A549 (cell line): ENCODE results near the gene MTRR. TPM values are rescaled to one million over a fixed set of nuclear protein-coding genes. Genes with fewer than 3 reads are reported as not detected.

Source experiments
- ATAC-seq, 2 experiments: fragments of 200-7000 bp in 1 of 2; fragments of >200 bp in 1 of 2; cut with Nextera tagmentation in 1 of 2; cut with Tn5 transposase in 1 of 2; 3 replicates each; pipeline versions ENCODE4 v1.8.0 to v1.9.1; 2018 to 2020; ENCODE audit warnings: mild to moderate bottlenecking in 1 of 2, moderate library complexity in 1 of 2
- CTCF ChIA-PET: fragments of 300-600 bp; sonication (Branson Sonifier 250); formaldehyde crosslinking; extraction: SDS; loops from one replicate; lab custom pipeline; 2021; ENCODE audit warnings: antibody characterized with exemption, inconsistent platforms; lab: Yijun Ruan, JAX
- POLR2A ChIA-PET: fragments of 350-600 bp; formaldehyde crosslinking; extraction: SDS; loops from one replicate; lab custom pipeline; 2021; ENCODE audit warnings: antibody characterized with exemption, inconsistent platforms; lab: Yijun Ruan, JAX
- DNase-seq, 2 experiments: peaks; one replicate each; pipeline versions ENCODE4 v3.0.0 to v3.0.0-alpha.2; 2011 to 2016; ENCODE audit warnings: low read depth in 1 of 2, low spot score in 1 of 2
- FAIRE-seq: peaks from 2 replicates; lab custom pipeline; 2011; peaks lifted over from hg19 to GRCh38; lab: Jason Lieb, UNC
- H3K27ac ChIP-seq, 2 experiments: fragments of >200 bp; sonication (Bioruptor Twin); formaldehyde crosslinking; 3 replicates each; pipeline ENCODE4 v1.5.1; 2016 to 2017
- H3K4me1 ChIP-seq: fragments of >200 bp; sonication (Bioruptor Twin); formaldehyde crosslinking; 3 replicates; pipeline ENCODE4 v1.6.1; 2016
- H3K4me2 ChIP-seq: fragments of >200 bp; sonication (Bioruptor Twin); formaldehyde crosslinking; 3 replicates; pipeline ENCODE4 v1.6.1; 2016
- H3K4me3 ChIP-seq: fragments of >200 bp; sonication (Bioruptor Twin); formaldehyde crosslinking; 3 replicates; pipeline ENCODE4 v1.5.1; 2016
- H3K9me3 ChIP-seq: fragments of >200 bp; sonication (Bioruptor Twin); formaldehyde crosslinking; 3 replicates; pipeline ENCODE4 v1.6.1; 2016
- EP300 ChIP-seq, 2 experiments: fragments of >200 bp; sonication (Bioruptor Twin); formaldehyde crosslinking; IDR thresholded peaks; 2 replicates in 1 of 2; 3 replicates in 1 of 2; pipeline ENCODE4 v1.6.1; 2016 to 2017
- FOSB ChIP-seq: fragments of 250-450 bp; sonication (Bioruptor Pico); IDR thresholded peaks from 2 replicates; pipeline ENCODE4 v1.5.0; 2020; ENCODE audit warnings: mild to moderate bottlenecking, moderate library complexity
- HOXB13 ChIP-seq: fragments of 250-450 bp; sonication (Bioruptor Pico); IDR thresholded peaks from 2 replicates; pipeline ENCODE4 v1.5.0; 2020; ENCODE audit warnings: low read depth, mild to moderate bottlenecking, moderate library complexity
- KDM1A ChIP-seq: fragments of 200-600 bp; sonication (generic); IDR thresholded peaks from 2 replicates; pipeline ENCODE4 v1.6.1; 2016; ENCODE audit warnings: low read depth, mild to moderate bottlenecking
- MAFK ChIP-seq: fragments of 450-650 bp; IDR thresholded peaks from 2 replicates; pipeline ENCODE4 v1.6.1; 2014; ENCODE audit not compliant: partially characterized antibody
- MAZ ChIP-seq: fragments of 150-350 bp; IDR thresholded peaks from 2 replicates; pipeline ENCODE4 v1.6.1; 2014; ENCODE audit warnings: antibody characterized with exemption, low read depth, low read length, borderline replicate concordance
- NFE2L2 ChIP-seq: fragments of 150-350 bp; conservative IDR thresholded peaks from 2 replicates; pipeline ENCODE4 v1.6.1; 2014; ENCODE audit warnings: low read length
- NPAS2 ChIP-seq: fragments of 250-450 bp; sonication (Bioruptor Pico); IDR thresholded peaks from 2 replicates; pipeline ENCODE4 v1.8.0; 2022; ENCODE audit warnings: mild to moderate bottlenecking, moderate library complexity, borderline replicate concordance
- PHF8 ChIP-seq: fragments of 200-600 bp; sonication (generic); IDR thresholded peaks from 2 replicates; pipeline ENCODE4 v1.6.1; 2016; ENCODE audit warnings: low read depth, mild to moderate bottlenecking, antibody characterized with exemption, moderate library complexity, borderline replicate concordance
- RFX5 ChIP-seq: fragments of 450-650 bp; IDR thresholded peaks from 2 replicates; pipeline ENCODE4 v1.7.1; 2014; ENCODE audit warnings: antibody characterized with exemption, mild to moderate bottlenecking, moderate library complexity
- ZFP36 ChIP-seq: fragments of 450-650 bp; IDR thresholded peaks from 2 replicates; pipeline ENCODE4 v1.6.1; 2014; ENCODE audit warnings: borderline replicate concordance; ENCODE audit not compliant: partially characterized antibody
- ZSCAN20 ChIP-seq: fragments of 250-450 bp; sonication (Bioruptor Pico); IDR thresholded peaks from 2 replicates; pipeline ENCODE4 v1.8.0; 2022; ENCODE audit warnings: mild to moderate bottlenecking, moderate library complexity
- WGBS: methylation state at CpG from one replicate; pipeline ENCODE4 v1.1.6; 2017; ENCODE audit errors: missing lambda C conversion rate; 5-methylcytosine and 5-hydroxymethylcytosine counted together
- polyA plus RNA-seq, 4 experiments: library from polyadenylated mRNA; depleted of rRNA in 3 of 4; stranded (reverse); fragments of >200 nt; fragmentation: RNase III in 1 of 4; extraction: RNeasy Plus Mini Kit Qiagen cat#74134 plus additional on column Dnase treatment in 1 of 4; gene quantifications; 2 replicates in 3 of 4; 3 replicates in 1 of 4; pipeline ENCODE4 v1.2.3, GENCODE V29; 2011 to 2017
- TF ChIP-seq, protein P1 (sequence below): fragments of >200 bp; sonication (Bioruptor Twin); formaldehyde crosslinking; IDR thresholded peaks from 3 replicates; pipeline ENCODE4 v1.6.1; 2016
- TF ChIP-seq, protein P2 (sequence below): fragments of >200 bp; sonication (Bioruptor Twin); formaldehyde crosslinking; IDR thresholded peaks from 2 replicates; pipeline ENCODE4 v1.6.1; 2016
- TF ChIP-seq, protein P3 (sequence below): fragments of 250-450 bp; sonication (Bioruptor Pico); IDR thresholded peaks from 2 replicates; pipeline ENCODE4 v1.5.0; 2020; ENCODE audit warnings: low read depth, mild to moderate bottlenecking, moderate library complexity
- TF ChIP-seq, protein P4 (sequence below): fragments of >200 bp; sonication (Bioruptor Twin); formaldehyde crosslinking; IDR thresholded peaks from 3 replicates; pipeline ENCODE4 v1.5.1; 2016
- TF ChIP-seq, protein P5 (sequence below): fragments of 450-650 bp; IDR thresholded peaks from 2 replicates; pipeline ENCODE4 v1.6.1; 2014; ENCODE audit warnings: antibody characterized with exemption

The MTRR gene
- polyA plus RNA-seq, 2 of the 4 experiments (the other 2 are of a cell fraction): 44.1 to 86.3 TPM

DNA sequence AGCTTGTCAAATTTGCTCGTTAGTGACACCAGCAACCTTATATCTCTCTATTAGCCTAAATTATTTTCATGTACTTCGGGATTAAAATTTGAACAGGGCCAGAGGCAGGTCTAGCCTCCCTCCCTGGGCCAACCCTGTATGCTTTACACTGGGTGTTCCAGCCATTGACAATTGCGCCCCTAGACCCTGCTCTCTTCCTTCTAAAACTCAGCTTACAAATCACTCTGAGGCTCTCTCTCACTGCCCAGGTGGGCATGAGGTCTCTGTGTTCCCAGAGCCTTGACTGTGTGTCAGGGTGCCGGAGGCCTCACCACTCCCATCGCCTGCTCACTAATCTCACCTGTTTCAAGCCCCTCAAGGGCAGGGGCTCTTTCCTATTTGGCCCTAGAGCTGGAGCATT is 11.6 kb upstream of the MTRR start:
- 75% methylated on average over 5 of the region's 5 CpGs for WGBS
- H3K4me2 ChIP-seq: no peak overlapping the region
- H3K27ac ChIP-seq: peak overlapping the region in 1 of 2 experiments; percentile 51; a peak in 2 of 6 replicates
- no peaks in the 10 kb centered on the region; the same call in 2 of the 3 replicates for H3K9me3 ChIP-seq
- ChIA-PET CTCF (interaction anchor here (0.6 to 1.5 kb wide), 4 partner anchors 8 to 220 kb away, joined by 3 to 6 read pairs (median 4); partner anchors contain the start of gene MTRR), POLR2A (interaction anchor here (1.5 kb wide), 1 partner anchor 12 kb away, joined by 8 read pairs; the partner anchor contains the start of genes FASTKD3 and MTRR)
- FAIRE-seq (no peak), ATAC-seq (peak in 1 of 2 experiments; percentile 49; a peak in 3 of 6 replicates), DNase-seq (no peak)
- TF ChIP-seq FOSB (CRISPR knock-in tag): no peak
- no peak for TF ChIP-seq KDM1A
- TF ChIP-seq, protein P1, sequence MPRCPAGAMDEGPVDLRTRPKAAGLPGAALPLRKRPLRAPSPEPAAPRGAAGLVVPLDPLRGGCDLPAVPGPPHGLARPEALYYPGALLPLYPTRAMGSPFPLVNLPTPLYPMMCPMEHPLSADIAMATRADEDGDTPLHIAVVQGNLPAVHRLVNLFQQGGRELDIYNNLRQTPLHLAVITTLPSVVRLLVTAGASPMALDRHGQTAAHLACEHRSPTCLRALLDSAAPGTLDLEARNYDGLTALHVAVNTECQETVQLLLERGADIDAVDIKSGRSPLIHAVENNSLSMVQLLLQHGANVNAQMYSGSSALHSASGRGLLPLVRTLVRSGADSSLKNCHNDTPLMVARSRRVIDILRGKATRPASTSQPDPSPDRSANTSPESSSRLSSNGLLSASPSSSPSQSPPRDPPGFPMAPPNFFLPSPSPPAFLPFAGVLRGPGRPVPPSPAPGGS: no peak
- no peak for TF ChIP-seq MAZ
- TF ChIP-seq, protein P2, sequence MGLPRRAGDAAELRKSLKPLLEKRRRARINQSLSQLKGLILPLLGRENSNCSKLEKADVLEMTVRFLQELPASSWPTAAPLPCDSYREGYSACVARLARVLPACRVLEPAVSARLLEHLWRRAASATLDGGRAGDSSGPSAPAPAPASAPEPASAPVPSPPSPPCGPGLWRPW: no peak
- TF ChIP-seq PHF8: no peak
- TF ChIP-seq, protein P3, sequence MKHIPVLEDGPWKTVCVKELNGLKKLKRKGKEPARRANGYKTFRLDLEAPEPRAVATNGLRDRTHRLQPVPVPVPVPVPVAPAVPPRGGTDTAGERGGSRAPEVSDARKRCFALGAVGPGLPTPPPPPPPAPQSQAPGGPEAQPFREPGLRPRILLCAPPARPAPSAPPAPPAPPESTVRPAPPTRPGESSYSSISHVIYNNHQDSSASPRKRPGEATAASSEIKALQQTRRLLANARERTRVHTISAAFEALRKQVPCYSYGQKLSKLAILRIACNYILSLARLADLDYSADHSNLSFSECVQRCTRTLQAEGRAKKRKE (CRISPR knock-in tag): no peak
- no peak for TF ChIP-seq EP300 (IDR thresholded peaks at IDR 0.05)
- no peak for TF ChIP-seq ZSCAN20
- TF ChIP-seq HOXB13 (CRISPR knock-in tag): no peak
- TF ChIP-seq ZFP36: no peak
- TF ChIP-seq, protein P4, sequence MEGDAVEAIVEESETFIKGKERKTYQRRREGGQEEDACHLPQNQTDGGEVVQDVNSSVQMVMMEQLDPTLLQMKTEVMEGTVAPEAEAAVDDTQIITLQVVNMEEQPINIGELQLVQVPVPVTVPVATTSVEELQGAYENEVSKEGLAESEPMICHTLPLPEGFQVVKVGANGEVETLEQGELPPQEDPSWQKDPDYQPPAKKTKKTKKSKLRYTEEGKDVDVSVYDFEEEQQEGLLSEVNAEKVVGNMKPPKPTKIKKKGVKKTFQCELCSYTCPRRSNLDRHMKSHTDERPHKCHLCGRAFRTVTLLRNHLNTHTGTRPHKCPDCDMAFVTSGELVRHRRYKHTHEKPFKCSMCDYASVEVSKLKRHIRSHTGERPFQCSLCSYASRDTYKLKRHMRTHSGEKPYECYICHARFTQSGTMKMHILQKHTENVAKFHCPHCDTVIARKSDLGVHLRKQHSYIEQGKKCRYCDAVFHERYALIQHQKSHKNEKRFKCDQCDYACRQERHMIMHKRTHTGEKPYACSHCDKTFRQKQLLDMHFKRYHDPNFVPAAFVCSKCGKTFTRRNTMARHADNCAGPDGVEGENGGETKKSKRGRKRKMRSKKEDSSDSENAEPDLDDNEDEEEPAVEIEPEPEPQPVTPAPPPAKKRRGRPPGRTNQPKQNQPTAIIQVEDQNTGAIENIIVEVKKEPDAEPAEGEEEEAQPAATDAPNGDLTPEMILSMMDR: no peak
- no peak overlapping the region for H3K4me3 ChIP-seq
- peaks cover 5% of the 10 kb centered on the region for H3K4me1 ChIP-seq

DNA sequence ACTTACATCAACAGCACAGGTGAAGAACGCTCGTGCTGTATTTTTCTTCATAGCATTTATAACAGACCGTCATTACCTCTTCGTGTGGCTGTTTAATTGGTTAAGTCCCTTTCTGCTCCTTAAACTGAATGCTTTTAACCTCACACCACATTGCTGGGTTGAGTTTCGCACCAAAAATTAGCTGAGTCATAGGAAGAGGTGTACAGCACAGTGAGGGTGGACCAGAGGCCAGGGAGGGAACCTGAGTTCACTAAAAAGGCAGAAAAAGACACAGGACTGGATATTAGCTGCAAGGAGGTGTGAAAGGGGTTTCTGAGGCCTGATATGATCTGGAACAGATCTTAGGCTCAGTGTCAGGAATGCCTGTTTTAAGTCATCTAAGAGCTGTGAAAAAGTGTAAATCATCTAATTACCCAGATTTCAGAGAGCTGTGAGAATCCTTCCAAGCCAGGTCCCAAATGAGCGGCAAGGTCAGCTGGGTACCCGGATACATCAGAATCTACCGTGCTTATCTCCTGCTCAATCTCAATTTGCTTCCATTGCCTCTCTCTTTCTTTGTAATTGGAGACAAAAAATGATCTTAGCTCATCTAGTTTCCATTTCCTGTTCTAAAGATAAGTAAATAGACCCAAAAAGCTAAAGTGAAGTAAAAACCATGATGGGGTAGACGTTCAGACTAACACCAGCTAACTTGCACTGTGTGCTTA is 10.9 kb upstream of the MTRR start:
- H3K9me3 ChIP-seq: no peaks in the 10 kb centered on the region; the same call in 2 of the 3 replicates
- peaks cover 5% of the 10 kb centered on the region for H3K4me1 ChIP-seq
- ATAC-seq (no peak; a peak in 1 of 6 replicates), DNase-seq (no peak), FAIRE-seq (no peak)
- no peak for TF ChIP-seq NPAS2 (CRISPR knock-in tag)
- 0 out of 2 replicates have a peak, but pooled peaks have one; percentile 24 for TF ChIP-seq NFE2L2
- TF ChIP-seq, protein P5, sequence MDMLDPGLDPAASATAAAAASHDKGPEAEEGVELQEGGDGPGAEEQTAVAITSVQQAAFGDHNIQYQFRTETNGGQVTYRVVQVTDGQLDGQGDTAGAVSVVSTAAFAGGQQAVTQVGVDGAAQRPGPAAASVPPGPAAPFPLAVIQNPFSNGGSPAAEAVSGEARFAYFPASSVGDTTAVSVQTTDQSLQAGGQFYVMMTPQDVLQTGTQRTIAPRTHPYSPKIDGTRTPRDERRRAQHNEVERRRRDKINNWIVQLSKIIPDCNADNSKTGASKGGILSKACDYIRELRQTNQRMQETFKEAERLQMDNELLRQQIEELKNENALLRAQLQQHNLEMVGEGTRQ: no peak
- TF ChIP-seq RFX5: no peak
- TF ChIP-seq MAFK: peak; percentile 63
- 88% methylated on average over 9 of the region's 9 CpGs for WGBS
- peak overlapping the region; percentile 5 to 51; a peak in 3 of 6 replicates for H3K27ac ChIP-seq
- no peak overlapping the region for H3K4me2 ChIP-seq
- H3K4me3 ChIP-seq: no peak overlapping the region
- POLR2A ChIA-PET: interaction anchor here (1.5 kb wide), 1 partner anchor 11 kb away, joined by 8 read pairs; the partner anchor contains the start of genes FASTKD3 and MTRR
- CTCF ChIA-PET: interaction anchor here (0.6 to 1.8 kb wide), 6 partner anchors 9 to 221 kb away, joined by 3 to 6 read pairs (median 4); partner anchors contain the start of gene MTRR
